Neural progenitor cell (in vitro differentiated cells): ENCODE results near the gene GCNA.

Source experiments
- EZH2 ChIP-seq: fragments of 200-600 bp; sonication (generic); IDR thresholded peaks from 2 replicates; pipeline ENCODE4 v1.6.1; 2017; ENCODE audit warnings: antibody characterized with exemption, mild to moderate bottlenecking, moderate library complexity
- EZH2phosphoT487 ChIP-seq: fragments of 200-600 bp; sonication (generic); IDR thresholded peaks from 2 replicates; pipeline ENCODE4 v1.6.1; 2017; ENCODE audit warnings: antibody characterized with exemption
- TF ChIP-seq, protein P1 (sequence below): fragments of 200-600 bp; sonication (generic); IDR thresholded peaks from 2 replicates; pipeline ENCODE4 v1.5.1; 2017; ENCODE audit warnings: antibody characterized with exemption, mild to moderate bottlenecking

DNA sequence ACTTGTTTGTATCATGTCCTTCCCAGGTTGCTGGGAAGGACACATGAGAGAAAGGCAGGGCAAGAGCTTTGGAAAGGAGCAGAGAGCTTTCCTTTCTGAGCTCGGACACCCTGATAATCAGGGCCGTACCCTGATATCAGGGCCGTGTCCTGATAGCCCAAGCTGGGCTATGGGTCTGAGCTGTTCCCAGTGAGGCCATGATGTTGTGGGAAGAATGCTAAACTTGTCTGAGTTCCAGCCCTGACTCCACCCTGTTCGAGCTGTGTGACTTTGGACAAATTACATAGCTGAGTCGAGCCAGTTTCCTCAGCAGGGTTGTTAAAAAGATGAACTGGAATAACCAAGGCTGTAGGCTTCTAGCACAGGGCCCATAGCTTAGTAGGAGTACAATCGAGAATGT is 43.4 kb downstream of the GCNA start:
- TF ChIP-seq, protein P1, sequence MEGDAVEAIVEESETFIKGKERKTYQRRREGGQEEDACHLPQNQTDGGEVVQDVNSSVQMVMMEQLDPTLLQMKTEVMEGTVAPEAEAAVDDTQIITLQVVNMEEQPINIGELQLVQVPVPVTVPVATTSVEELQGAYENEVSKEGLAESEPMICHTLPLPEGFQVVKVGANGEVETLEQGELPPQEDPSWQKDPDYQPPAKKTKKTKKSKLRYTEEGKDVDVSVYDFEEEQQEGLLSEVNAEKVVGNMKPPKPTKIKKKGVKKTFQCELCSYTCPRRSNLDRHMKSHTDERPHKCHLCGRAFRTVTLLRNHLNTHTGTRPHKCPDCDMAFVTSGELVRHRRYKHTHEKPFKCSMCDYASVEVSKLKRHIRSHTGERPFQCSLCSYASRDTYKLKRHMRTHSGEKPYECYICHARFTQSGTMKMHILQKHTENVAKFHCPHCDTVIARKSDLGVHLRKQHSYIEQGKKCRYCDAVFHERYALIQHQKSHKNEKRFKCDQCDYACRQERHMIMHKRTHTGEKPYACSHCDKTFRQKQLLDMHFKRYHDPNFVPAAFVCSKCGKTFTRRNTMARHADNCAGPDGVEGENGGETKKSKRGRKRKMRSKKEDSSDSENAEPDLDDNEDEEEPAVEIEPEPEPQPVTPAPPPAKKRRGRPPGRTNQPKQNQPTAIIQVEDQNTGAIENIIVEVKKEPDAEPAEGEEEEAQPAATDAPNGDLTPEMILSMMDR, result no peak
- TF ChIP-seq EZH2, result no peak
- no peak for TF ChIP-seq EZH2phosphoT487
